Left renal cortex interstitium (tissue), 4 donors: Measurements from ENCODE around the gene RNF151. TPM values are rescaled to one million over a fixed set of nuclear protein-coding genes. Genes with fewer than 3 reads are reported as not detected.

Source experiments
- DNase-seq, 4 donors: peaks; one replicate each; pipeline ENCODE4 v3.0.0-alpha.2; 2013; ENCODE audit warnings: low read depth in 4 of 4, low spot score in 2 of 4, missing footprints in 1 of 4
- polyA plus RNA-seq, 4 donors: library from polyadenylated mRNA; unstranded; fragments of 120-200 nt; gene quantifications; one replicate each; pipeline ENCODE4 v1.2.1, GENCODE V29; 2013; ENCODE audit not compliant: insufficient read length in 4 of 4

Gene RNF151
- polyA plus RNA-seq, 4 donors: not detected

DNA sequence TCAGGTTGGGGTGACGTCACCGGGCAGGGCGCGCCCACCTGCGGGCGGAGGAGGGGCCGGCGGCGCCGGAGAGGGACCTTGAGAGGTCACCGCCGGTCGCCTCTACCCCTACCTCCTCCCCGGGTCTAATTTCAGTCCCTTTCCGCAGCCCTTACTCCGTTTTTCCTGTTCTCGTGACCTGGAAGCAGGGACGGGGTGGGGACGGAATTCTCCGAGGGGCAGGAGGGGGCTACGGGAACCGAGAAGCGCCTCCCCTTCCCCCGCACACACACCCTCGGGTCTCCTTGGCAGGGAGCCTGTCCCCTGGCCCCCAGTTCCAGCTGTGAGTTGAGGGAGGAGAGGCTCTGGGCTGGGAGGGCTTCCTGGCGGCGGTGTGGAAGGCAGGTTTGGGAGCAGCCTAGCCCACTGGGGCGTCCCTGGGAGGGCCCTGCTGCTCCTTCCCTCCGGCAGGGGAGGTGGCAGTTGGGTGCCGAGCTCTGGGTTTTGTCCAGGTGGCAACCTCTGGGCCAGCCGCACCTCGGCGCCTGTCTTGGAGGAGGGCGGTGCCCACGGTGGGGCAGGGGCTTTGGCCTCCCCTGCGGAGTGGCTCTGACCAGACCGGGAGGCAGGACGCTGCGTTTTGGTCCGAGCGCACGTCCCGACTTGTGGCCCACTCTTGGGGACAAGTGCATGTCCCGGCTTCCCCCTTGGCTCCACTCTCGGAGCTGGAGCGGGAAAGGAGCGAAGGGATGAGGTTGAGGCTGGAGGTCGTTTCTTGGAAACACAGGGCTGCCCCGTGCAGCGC is 23.9 kb downstream of the RNF151 start:
- DNase-seq: no peak

DNA sequence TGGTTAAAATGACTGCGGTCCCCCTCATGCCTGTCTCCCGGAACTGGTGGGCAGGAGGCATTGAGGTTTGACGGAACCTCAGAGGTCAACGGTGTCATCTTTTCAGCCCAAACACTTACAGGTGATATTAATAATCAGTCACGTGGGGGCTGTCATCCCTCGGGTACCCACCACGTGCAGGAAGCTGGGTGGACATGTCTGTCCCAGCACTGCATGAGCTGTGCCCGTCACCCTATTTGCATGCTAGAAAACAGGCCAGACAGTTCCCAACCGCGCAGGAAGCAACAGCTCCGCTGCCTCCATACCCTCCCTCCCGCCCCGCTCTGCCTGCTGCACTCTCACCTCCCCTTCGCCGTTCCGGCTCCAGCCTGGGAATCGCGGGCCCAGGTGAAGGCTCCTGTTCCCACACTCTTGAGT is 24.5 kb downstream of the RNF151 start:
- no peak for DNase-seq

DNA sequence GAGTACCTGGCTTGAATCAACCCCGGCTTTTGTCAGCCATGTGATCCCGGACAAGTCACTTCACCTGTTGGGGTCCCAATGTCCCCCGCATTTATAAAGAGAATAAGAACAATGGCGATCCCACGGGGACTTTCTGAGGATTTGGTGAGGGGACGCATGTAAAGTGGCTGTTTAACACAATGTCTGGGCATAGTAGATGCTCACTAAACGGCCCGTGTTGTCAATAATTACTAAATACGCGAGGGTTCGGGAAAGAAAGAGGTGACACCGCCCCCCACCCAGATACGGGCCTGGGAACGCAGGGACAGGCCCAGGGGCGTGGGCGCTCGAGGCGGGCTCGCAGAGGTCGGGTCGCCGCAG is 24.9 kb downstream of the RNF151 start:
- DNase-seq: no peak

DNA sequence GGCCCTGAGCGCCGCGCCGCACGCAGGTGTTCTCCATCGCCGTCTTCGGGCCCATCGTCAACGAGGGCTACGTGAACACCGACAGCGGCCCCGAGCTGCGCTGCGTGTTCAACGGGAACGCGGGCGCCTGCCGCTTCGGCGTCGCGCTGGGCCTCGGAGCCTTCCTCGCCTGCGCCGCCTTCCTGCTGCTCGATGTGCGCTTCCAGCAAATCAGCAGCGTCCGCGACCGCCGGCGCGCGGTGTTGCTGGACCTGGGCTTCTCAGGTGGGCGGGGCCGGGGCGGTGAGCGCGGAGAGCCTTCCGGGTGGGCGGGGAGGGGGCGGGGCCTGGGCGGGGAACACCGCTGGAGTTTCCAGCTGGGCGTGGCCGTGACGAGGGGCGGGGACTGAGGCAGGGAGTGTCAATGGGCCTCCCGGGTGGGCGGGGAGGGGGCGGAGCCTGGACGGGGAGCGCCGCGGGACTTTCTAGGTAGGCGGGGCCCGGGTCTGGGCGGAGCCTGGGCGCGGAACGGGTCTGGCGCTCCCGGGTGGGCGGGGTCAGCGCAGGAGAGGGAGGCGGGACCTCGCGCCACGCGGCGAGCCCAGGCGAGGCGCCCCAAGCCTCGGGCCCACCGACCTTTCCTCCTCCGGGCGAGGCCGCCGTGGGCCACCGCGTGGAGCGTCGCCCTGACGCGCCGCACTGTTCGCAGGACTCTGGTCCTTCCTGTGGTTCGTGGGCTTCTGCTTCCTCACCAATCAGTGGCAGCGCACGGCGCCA is 25.5 kb downstream of the RNF151 start:
- DNase-seq: peak in 3 of 4 donors; percentile 65 to 77 (median 70)

DNA sequence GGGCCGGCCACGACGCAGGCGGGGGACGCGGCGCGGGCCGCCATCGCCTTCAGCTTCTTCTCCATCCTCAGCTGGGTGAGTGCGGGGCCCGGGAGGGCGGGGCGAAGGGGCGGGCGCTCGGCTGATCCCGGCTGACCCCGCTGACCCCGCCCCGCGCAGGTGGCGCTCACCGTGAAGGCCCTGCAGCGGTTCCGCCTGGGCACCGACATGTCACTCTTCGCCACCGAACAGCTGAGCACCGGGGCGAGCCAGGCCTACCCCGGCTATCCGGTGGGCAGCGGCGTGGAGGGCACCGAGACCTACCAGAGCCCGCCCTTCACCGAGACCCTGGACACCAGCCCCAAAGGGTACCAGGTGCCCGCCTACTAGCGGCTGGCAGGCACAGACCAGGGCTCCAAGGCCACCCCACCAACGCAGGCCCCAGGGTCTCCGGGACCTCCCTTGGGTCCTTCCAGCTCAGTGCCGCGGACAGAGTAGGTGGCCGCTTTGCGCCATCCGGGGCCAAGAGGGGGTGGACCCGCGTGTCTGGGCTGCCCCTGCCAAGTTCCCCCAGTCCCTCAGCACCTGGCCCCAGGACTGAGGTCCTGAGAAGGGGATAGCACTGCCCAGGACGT is 26.2 kb downstream of the RNF151 start:
- no peak for DNase-seq

DNA sequence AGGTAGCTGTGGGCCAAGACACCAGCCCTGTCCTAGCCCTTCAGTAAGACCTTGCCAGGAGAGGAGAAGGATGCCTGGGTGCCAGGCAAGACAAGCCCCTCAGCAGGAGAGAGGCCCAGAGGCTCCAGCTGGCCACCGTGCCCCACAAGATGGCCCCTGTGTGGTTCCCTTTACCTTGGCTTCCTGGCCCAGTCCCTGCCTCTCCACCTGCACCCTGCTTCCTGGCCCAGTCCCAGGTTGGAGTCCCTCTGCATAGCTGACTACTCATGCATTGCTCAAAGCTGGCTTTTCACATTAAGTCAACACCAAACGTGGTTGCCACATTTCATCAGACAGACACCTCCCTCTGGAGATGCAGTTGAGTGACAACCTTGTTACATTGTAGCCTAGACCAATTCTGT is 27.1 kb downstream of the RNF151 start:
- no peak for DNase-seq

DNA sequence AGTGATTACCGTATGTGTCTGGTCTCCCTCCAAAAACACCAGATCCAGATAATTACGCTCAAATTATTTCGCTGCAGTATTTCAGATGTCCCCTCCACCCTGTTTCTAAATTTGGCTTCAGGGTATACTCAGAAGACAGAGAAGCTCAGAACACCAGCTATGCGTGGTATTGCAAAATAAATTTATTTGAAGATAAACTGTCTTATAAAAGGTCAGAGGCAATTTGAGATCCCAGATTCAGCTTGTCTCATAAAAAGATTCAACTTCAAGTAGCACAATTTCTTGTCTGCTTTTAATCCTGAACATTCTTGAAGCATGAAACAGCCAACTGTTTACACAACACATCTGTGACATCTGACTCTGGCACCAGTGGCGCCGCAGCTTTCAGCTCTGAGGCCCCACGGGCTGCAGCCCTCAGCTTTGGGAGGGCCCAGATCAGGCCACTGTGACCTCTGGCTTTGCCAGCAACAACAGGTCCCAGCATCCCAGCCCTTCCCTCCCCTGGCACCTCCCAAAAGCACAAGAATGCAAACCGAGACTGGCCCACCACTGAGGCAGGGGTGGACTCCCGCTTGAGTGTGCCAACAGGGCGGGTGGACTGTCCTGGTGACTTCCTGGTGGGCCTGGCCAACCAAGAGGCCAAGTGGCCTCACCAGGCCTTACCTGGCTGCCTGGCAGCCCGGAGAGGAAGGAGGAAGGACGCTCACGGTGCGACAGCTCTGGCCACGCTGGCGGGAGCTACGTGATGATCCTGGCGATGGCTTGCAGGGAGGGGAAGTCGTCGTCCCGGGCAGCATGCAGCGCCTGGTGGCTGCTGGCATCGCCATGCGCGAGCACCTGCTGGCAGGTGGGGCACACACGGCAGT is 31.1 kb downstream of the RNF151 start:
- no peak for DNase-seq

DNA sequence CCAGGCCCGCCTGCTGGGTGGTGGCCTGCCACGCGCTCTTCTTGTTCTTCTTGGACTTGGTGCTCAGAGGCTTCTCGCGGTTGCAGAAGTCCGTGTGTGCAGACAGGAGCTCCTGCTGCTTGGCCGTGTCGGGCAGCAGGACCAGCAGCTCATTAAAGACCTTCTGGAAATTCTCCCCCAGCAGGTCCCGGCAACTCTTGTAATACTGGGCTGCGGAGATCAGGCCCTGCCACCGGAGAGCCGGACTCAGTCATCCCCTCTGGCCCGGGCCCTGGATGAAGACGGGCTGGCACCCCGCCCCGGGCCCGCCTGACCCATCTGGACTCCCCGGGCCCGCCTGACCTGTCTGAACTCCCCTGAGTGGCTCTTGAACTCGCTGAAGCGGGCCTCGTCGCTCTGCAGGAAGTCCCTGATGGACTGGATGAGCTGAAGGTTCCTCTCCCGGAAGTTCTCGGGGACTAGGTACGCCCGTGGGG is 31.7 kb downstream of the RNF151 start:
- DNase-seq: no peak

DNA sequence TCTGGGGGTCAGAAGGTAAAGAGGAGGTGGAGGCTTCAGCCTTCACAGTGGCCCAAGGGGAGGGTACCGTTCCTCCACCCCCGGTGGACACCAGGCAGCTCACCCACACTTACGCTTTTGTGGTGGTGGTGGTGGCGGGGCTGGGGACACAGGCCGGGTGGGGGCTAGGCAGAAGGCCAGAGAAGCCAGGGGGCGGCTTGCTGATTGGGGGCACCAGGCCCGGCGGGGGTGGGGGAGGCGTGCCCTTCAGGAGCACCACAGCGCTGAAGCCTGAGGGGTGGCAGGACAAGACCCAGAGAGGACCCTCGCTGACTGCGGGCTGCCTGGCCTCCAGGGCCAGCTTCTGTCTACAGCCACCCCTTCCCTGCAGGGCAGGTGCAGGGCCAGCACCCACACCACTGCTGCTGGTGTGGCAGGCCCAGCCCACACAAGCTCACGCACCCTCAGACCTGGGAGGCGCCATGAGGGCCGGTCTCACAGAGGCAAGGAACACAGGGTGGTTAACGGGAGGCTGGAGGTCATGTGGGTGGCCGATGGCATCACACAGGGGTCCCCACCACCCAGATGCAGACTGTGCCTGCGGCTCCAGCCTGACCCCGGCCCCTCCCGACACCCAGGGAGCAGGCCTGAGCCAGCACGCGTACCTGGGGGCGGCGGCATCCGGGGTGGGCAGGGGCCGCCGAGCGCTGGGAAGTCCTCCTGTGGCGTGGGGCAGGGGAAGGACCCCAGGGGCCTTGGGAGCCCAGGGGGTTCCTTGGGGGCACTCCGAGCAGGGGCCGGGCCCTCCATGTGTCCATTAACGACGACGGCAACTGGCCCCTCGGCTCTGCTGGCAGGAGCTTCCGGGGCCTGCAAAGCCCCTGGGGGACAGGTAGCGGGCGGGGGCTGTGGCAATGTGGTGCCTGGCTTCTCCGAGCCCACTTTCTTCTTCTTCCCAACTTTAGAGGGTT is 32.5 kb downstream of the RNF151 start:
- no peak for DNase-seq

DNA sequence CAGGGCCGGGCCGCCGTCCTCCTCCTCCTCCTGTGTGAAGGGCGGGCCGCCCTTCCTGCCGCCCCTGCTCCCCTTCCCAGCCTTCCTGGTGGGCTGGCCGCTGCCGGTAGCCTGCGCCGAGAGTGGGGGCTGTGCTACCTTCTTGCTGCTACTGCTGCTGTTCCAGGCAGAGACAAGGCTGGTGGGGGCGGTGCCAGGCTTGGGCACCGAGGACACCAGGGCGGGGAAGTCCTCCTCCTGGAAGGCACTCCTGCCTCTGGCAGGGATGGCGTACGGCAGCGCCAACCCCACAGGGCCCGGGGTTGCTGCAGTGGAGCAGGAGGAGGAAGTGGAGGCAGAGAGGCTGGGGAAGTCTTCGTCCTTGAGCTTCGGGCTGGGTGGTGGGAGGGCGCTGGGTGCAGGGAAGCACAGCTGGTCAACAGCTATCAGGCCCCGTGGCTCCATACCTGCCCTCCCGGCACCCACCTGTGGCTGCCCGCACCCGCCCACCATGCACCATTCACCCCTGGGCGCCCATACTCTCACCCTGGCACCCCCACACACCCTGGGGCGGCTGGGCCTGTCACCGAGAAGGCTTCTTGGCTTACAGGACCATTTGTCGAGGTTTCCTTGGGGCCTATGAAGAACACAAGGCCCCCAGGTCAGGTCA is 33.3 kb downstream of the RNF151 start:
- DNase-seq: no peak

DNA sequence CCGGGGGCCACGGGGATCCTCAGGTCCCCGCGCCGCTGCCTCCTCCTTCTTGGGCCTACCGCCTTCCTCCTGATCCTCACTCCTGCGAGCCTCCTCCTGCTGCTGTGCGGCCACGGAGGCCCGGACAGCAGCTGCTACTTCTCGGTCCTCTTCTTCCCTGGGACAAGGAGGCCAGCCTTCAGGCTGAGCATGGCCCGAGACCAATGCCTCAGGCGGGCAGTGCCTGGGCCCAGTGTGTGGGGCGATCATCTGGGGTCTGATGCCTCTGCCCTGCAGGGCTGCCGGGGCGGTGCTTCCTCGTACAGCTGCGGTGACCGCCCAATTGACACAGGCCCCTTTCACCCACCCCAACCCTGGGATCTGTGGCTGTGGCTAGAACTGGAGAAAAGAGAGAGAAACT is 34.4 kb downstream of the RNF151 start:
- DNase-seq: no peak

DNA sequence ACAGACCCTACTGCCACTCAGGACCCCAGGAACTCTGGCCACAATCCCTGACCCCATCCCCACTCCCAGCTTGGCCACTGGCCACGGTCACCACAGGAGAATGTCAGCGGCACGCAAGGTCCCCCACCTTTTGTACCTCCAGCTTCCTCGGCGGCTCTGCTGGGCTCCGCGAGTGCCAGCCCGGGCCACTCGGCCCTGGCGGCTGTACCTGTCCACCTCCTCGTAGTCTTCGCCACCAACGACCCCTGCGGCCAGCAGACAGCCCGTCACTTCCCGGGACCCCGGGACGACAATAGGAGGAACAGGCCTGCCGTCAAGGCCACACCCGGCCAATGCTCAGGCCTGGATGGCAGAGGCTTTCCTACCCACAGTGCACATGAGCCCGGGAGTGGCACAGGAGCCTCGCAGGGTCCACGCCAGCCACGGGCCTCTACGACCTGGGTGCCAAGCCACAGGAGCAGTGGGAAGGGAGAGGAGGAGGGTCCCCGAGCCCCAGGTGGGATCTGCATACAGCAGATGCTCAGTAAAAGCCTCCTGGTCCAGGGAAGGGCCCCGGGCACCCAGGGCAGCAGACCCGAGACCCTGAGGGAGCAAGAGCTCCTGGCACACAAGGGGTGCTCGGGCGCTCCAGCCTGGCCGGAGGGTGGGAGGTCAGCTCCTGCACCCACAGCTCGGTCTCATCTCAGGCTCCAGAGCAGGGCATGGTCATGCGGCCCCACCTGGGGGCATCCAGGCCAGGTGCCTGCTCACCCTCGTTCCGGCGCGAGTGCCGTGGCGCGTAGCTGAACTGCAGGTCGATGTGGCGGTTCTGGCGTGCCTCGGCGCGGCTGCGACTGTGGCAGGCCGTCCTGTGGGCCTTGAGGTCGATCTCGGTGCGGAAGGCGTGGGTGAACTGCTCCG is 35.0 kb downstream of the RNF151 start:
- no peak for DNase-seq

DNA sequence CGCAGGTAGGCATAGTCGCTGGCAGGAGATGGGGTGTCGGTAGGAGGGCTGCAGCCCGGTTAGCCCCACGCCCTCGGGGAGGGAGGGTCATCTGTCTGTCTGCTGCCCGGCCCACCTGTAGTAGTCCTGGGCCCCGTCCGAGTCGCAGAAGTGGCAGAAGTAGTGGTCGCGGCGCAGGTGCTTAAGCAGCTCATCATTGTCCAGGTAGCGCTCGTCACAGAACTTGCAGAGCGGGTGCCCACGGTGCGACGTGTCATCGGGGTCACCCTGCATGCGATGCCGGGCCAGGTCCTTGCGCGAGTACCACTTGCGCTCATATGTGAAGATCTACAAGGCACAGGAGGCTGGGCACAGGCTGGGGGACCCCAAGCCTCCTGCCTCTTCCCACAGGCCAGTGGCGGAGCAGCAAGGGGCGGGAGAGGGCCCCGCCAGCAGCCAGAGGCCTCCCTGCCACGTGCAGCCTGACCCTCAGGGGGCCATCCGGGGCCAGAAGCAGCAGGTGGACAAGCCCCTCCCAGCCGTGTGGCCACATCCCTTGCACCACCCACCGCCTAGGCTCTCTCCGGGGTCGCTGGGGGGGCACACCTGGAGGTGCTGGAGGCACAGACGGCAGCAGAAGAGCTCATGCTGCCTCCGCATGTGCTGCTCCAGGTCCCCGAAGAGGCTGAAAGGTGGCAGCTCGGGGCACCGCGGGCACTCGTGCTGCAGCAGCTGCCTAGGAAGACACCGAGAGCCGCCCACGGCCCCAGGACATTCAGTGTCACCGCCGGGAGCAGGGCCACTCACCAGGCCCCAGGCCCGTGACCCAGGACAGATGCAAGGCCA is 36.0 kb downstream of the RNF151 start:
- no peak for DNase-seq

DNA sequence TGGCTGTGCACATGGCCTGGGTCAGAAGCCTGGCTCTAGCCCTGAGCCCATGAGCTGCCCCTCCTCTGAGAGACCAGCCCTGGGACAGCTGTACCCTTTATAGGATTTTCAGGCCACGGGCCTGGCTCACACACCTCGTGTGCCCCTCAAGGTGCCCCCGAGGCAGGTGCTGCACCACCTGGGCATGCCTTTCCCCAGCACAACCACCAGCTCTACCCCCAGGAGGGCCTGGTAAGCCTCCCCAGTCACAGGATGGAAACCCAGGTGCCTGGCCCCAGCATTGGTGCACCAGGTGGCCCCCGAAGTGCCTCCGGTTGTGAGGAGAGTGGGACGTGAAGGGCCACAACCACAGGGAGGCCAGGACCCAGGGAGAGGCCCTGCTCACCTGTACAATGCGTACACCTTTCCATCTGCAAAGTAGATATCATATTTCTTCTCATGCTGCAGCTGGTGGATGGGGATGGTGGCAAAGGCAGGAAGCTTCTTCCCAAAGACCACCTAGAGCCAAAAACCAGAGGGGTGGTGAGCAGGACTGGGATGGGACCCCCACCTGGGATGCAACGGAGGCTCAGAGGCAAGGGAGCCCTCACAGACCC is 36.7 kb downstream of the RNF151 start:
- DNase-seq: no peak

DNA sequence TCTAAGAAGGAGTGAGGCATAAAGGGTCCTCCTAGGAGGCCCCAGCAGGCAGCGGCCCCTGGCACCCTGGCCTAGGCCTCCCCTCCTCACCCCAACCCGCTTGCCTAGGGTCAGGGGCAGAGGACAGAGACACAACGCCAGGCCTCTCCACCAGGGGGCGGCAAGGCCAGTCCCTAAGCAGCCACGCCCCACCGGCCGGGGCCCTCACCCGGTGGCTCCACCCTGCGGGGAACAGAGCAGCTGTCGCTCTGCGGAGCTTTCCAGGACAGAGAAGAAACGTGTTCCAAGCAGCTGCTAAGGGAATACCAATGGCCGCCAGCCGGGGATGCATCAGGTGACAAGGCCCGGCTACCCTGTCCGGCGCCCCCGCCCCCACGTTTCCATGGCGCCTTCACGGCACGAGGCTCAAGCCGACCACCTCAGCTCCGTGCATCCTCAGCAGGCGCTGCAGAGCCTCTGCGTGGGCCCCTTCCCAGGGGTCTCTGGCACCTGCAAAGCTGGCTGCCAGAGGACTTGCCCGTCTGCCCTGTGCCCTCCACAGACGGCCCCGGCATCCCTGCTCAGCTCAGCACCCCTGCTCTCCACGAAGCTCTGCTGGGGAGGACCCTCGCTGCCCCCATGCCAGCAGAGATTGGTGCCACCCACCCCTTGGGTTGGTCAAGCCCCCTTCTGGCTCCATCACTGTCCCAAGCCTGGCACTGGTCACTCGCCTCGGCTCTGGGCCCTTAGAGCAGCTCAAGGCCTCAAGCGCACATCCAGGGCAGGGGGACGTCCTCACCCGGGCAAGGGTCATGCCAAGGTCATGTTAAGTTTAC is 37.4 kb downstream of the RNF151 start:
- DNase-seq: peak in 1 of 4 donors; percentile 61
